ENCODE results near the gene RHBDD1.

DNA sequence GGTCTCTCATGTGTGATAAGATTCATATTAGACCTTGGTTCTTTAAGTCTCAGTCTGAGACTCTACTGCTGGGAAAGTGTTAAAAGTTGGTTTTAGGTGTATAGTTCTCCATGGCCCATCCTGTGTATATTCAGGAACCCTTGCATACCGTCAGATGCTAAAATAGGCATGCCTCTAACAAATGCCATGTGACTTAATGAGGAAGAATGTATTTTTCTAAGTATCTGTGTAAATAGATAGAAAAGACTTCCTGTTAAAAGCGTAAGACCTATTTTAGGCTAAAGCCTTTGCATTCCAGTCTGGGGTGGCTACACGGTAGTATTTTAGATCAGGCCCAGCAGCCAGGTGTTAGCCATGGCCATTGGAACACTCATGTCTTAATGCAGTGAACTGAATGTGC, 73.3 kb downstream of the RHBDD1 start:
- TF ChIP-seq, protein P1, sequence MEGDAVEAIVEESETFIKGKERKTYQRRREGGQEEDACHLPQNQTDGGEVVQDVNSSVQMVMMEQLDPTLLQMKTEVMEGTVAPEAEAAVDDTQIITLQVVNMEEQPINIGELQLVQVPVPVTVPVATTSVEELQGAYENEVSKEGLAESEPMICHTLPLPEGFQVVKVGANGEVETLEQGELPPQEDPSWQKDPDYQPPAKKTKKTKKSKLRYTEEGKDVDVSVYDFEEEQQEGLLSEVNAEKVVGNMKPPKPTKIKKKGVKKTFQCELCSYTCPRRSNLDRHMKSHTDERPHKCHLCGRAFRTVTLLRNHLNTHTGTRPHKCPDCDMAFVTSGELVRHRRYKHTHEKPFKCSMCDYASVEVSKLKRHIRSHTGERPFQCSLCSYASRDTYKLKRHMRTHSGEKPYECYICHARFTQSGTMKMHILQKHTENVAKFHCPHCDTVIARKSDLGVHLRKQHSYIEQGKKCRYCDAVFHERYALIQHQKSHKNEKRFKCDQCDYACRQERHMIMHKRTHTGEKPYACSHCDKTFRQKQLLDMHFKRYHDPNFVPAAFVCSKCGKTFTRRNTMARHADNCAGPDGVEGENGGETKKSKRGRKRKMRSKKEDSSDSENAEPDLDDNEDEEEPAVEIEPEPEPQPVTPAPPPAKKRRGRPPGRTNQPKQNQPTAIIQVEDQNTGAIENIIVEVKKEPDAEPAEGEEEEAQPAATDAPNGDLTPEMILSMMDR (IDR thresholded peaks at IDR 0.05; ENCODE audit: low read depth, low read length, missing input control): no peak
- TF ChIP-seq HNF4G (IDR thresholded peaks at IDR 0.05): no peak
- TF ChIP-seq, protein P2, sequence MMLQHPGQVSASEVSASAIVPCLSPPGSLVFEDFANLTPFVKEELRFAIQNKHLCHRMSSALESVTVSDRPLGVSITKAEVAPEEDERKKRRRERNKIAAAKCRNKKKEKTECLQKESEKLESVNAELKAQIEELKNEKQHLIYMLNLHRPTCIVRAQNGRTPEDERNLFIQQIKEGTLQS (IDR thresholded peaks at IDR 0.05): no peak
- TF ChIP-seq RXRA (IDR thresholded peaks at IDR 0.05): no peak
- TF ChIP-seq TAF1 (conservative IDR thresholded peaks at IDR 0.05): no peak

Data from liver (tissue), 3 donors.